HG02759 (cell line): ENCODE data around the gene PHKB.
"Not testable (repeated sequence)": the region's sequence is repeated elsewhere in the genome, so short reads cannot be mapped to it uniquely, and the experiment has no call there.

Source experiments
- ATAC-seq: cut with Tn5 transposase; IDR thresholded peaks from one replicate; pipeline ENCODE4 v1.9.1; 2021; ENCODE audit warnings: mild to moderate bottlenecking, moderate library complexity; ENCODE audit not compliant: unreplicated experiment

The PHKB gene

DNA sequence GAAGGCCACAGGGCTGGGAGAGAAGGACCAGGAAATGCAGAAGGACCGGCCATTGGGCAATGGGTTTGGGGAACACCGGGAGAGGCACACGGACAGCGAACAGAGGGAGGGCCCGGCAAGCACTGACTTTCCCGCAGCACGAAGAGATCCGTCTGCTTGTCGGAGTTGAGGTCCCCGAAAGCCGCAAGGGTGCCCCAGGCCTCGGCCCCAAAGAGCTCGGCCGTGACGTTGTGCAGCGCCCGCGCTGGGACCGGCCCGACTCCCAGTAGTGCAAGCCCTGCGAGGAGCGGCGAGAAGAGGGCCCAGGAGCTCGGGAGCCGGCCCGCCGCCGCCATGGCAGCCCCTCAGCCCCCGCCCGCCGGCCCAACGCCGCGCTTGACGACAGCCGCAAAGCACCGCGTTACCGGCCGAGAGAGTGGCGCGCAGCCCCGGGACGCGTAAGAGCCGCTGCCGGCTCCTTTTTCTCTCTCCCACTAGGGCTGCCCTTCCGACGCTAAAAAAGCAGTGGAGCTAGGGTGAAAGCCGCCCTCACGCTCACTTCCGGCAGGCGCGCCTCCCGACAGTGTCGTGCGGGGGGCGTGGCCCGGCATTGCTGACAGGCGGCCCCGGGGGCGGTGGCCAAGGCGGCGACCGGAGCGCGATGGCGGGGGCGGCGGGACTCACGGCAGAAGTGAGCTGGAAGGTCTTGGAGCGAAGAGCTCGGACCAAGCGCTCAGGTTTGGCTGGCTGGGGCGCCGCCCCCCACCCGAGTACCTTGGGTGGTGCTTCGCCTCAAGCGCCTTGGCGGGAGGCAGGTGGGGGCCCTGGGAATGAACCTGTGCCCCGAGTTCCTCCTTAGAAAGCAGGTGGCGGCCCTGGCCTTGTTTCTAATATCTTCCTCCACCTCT lies at the start of gene PHKB, which contains the start of gene ITFG1:
PHKB (plus strand) TSS at position 621 of the 887 bp plus-strand sequence; CDS start at position 641, 20 bp downstream.
ITFG1 (minus strand) TSS at position 353 of the 887 bp plus-strand sequence; CDS start at position 335, 18 bp downstream.
- ATAC-seq, result peak; percentile 78

GRCh38 chr16:47413041-47413440 lies 48.1 kb upstream of the PHKB start:
- no peak for ATAC-seq

DNA sequence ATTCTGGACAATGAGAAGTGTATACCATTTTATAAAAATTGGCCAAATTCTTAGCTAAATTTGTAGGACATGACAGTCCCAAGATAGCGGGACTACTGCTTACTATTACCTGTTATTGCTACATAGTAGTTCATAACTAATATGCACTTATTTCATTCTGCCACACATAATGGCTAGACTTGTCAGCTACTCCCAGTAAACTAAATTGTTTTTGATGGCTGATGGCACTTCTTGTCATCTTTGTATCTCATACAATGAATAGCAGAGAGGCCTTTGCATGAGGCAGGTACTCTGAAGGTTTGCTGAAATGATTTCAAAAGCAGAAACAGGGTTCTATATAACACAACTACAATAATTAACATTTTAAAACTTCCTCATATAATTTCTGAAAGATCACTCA lies 44.3 kb upstream of the PHKB start:
- ATAC-seq, result no peak

- ATAC-seq, result no peak
Observed at GRCh38 chr16:47424846-47425245, 36.3 kb upstream of the PHKB start.

DNA sequence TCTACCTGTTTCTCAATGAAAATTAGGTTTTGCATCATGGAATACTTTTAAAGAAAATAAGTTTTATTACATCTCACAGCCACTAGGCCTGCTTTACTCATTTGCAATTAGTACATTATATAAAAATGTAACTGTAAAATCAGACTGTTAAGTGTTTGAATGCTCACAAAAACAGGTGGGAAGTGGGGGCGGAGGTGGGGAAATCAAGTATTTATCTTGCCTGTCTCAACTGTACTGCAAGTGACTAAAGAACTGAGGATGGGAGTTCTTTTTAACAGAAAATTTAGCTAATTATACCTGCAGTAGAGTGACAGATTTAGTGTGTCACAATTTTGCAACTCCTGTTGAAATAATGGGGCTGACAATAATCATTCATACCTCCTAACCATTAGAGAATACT lies 34.3 kb upstream of the PHKB start:
- ATAC-seq, result no peak

- ATAC-seq, result no peak
Observed at GRCh38 chr16:47431960-47432359, 29.2 kb upstream of the PHKB start.

GRCh38 chr16:47434274-47434673 lies 26.9 kb upstream of the PHKB start:
- not testable (repeated sequence) for ATAC-seq

DNA sequence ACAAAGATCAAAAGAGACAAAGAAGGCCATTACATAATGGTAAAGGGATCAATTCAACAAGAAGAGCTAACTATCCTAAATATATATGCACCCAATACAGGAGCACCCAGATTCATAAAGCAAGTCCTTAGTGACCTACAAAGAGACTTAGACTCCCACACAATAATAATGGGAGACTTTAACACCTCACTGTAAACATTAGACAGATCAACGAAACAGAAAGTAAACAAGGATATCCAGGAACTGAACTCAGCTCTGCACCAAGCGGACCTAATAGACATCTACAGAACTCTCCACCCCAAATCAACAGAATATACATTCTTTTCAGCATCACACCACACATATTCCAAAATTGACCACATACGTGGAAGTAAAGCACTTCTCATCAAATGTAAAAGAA lies 21.1 kb upstream of the PHKB start:
- ATAC-seq, result not testable (repeated sequence)

GRCh38 chr16:47442884-47443283 lies 18.2 kb upstream of the PHKB start:
- ATAC-seq, result not testable (repeated sequence)

- ATAC-seq, result no peak
Observed at GRCh38 chr16:47446431-47446830, 14.7 kb upstream of the PHKB start.

DNA sequence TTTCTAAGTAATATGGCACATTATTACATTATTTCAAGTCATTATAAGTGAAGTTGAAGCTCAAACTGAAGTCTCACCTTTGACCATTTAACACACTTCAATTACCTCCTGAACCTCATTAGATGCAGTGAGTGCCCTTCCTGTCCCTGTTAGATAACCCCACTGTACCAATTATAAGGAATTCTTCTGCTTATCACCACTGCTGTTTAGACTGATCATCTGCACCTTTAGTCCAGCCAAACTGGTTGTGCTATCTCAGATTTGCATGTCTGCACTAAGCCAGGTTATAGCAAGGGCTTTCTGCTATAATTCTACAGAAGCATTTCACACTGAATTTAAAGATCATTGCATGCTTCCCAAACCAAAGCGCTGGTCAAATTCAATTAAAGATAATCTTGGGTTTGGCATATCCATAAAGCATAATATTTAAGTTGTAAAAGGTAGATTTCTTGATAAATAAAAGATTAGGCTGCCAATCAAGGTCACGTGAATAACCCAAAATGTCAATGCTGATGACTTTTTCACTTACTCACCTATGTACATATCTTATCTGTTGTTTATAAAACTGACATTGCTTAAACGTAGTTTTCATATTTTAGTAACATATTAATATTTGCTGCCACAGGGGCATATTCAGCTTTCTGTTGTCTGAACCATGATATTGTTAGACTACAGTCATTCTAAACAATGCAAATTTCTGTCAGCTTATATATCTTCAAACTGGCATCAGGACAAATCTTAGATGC lies 12.1 kb upstream of the PHKB start:
- ATAC-seq, result no peak

- no peak for ATAC-seq
Observed at GRCh38 chr16:47449788-47450187, 11.3 kb upstream of the PHKB start.

- no peak for ATAC-seq
Observed at GRCh38 chr16:47458331-47458730, 2.8 kb upstream of the PHKB start.

GRCh38 chr16:47459603-47460002 lies 1.5 kb upstream of the PHKB start:
- ATAC-seq, result no peak

DNA sequence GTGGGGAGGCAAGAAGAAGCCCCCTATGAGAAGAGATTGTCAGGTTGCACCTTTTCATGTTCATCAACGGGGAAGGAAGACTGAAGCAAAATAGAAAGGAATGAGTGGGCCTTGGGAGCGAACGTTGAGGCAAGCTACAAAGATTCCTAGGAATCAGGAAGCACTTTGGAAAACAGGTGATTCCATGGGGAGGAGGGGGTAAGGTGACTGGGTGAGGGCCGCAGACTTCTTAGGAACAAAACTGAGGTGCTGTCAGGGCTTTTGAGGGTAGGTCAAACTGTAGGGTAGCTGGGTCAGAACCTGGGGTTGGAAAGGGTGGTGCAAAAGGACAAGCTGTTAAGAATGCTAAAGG lies 796 bp upstream of the PHKB start:
- no peak for ATAC-seq

- ATAC-seq, result peak; percentile 23
Observed at GRCh38 chr16:47461598-47462266, 601 bp downstream of the PHKB start.

DNA sequence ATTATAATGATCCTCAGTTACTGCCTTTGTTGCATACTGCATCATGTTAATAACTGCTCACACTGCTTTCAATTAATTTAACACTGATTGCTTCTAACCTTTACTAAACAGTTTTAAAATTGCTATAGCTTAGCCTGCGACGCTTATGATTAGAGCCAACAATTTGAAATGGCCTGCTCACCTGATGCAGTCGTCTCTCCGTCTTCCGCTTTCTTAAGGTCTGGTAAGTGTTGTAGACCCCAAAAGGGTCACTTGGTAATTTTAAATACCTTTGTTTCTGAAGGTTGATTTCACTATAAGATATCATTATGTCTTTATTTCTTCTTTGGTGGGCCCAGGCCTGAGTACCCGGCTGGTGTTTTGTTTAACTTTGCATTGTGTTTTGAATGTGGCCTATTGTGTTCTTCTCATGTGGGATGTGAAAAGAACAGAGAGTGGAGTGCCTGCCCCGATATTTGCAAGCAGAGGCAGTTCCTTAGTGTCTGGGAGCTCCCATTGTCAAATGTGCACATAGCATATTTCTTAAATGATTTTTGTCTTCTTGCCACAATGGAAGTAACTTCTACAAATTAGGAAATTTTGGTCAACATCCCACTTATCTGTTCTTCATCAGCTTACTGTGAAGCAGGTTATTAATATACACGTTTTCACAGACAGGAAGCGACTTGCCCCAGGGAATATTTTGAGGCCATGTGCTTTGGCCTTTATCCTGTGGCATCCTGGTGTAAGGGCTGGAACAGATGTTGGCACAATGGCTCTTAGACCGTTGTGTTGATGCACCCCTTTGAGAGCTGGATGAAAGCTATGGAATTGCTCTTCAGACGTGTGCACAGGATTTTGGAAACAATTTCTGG lies 2.9 kb downstream of the PHKB start:
- no peak for ATAC-seq

DNA sequence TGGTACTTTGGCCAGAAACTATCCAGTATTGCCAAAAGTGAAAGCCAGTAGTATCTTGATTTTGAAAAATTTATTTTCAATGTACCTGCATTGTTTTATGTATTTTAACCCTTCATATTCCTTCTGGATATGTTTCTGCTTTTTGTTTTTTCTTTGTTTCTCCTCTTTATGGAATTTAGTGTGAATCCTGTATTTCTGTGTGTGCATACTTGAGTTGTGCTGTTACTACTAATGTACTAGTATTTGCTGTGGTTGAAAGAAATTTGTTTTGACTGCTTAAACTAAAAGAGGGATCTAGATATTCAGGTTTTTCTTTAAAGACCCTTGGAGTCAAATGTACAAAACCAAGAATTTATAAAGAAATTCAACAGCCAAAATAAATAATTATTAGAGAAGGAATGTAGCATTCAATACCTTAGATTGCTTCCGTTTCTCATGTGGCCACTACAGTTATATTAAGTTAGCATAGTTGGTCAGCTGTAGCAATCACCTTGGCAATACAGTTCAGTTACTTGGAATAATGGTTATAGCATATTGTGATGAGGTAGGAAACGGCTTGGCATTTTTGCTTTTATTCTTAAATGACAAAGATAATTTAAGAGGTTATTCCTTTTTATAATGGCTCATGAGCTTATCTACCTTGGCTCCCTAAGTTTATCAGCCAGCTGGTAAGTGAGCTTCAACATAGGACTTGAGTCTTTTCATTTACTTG lies 4.9 kb downstream of the PHKB start:
- no peak for ATAC-seq

DNA sequence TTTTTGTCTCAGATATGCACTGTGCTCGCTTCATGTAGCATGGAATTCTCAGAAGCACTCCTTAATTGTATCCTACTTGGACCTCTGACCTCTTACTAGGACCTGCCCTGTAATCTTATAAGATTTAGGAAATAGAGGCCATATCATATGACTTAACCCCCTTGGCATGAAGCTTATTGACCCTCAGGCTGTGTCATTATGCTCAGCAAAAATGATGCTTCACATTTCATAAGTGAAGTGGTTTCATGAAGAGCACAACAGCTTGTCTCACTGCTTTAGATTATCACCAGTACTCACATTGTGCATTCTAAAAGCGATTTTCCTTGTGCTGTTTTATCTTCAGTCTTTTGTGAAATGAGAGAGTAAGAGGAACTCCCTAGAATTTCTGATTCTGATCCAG lies 6.4 kb downstream of the PHKB start:
- ATAC-seq, result no peak
